ENCODE results near the gene RASEF.

RASEF gene

GRCh38 chr9:83056174-83056573 is 6.8 kb downstream of the RASEF start:
- no peak overlapping the region for H3K9ac ChIP-seq (ENCODE audit: low read length)
- H3K27me3 ChIP-seq (replicated peaks; ENCODE audit: insufficient read depth, low read length): no peaks in the 10 kb centered on the region
- H3K9me3 ChIP-seq (replicated peaks; ENCODE audit: insufficient read depth, low read length): no peaks in the 10 kb centered on the region
- H3K4me1 ChIP-seq (ENCODE audit: low read length): no peaks in the 10 kb centered on the region
- DNase-seq: no peak
- no peaks in the 10 kb centered on the region for H3F3A ChIP-seq (ENCODE audit: insufficient read depth, low read length)
- H3K79me2 ChIP-seq (ENCODE audit: low read length): no peaks in the 10 kb centered on the region
- H2AFZ ChIP-seq (ENCODE audit: low read length): no peak overlapping the region
- no peaks in the 10 kb centered on the region for H3K36me3 ChIP-seq (replicated peaks; ENCODE audit: insufficient read depth, low read length)
- H3K27ac ChIP-seq (ENCODE audit: low read length): no peak overlapping the region
- TF ChIP-seq EZH2 (optimal IDR thresholded peaks at IDR 0.05; ENCODE audit: low read depth, low read length) (no peak), CTCF (IDR thresholded peaks at IDR 0.05; ENCODE audit: low read length) (no peak), EZH2phosphoT487 (IDR thresholded peaks at IDR 0.05; ENCODE audit: low read length) (no peak)
- H4K20me1 ChIP-seq (ENCODE audit: insufficient read depth, low read length): no peaks in the 10 kb centered on the region
- no peak overlapping the region for H3K4me2 ChIP-seq (ENCODE audit: low read depth, low read length)
- no peaks in the 10 kb centered on the region for H3K9me2 ChIP-seq (replicated peaks; ENCODE audit: insufficient read depth, low read length)
- H3K4me3 ChIP-seq (ENCODE audit: low read length): no peak overlapping the region

GRCh38 chr9:83047839-83048775 is 14.8 kb downstream of the RASEF start:
- no peaks in the 10 kb centered on the region for H3K4me1 ChIP-seq (ENCODE audit: low read length)
- H3K27me3 ChIP-seq (replicated peaks; ENCODE audit: insufficient read depth, low read length): no peaks in the 10 kb centered on the region
- no peaks in the 10 kb centered on the region for H4K20me1 ChIP-seq (ENCODE audit: insufficient read depth, low read length)
- H3K27ac ChIP-seq (ENCODE audit: low read length): no peak overlapping the region
- TF ChIP-seq CTCF (IDR thresholded peaks at IDR 0.05; ENCODE audit: low read length) (no peak), EZH2phosphoT487 (IDR thresholded peaks at IDR 0.05; ENCODE audit: low read length) (no peak), EZH2 (optimal IDR thresholded peaks at IDR 0.05; ENCODE audit: low read depth, low read length) (no peak)
- H2AFZ ChIP-seq (ENCODE audit: low read length): no peak overlapping the region
- H3K9me3 ChIP-seq (replicated peaks; ENCODE audit: insufficient read depth, low read length): no peaks in the 10 kb centered on the region
- DNase-seq: no peak
- no peaks in the 10 kb centered on the region for H3F3A ChIP-seq (ENCODE audit: insufficient read depth, low read length)
- no peaks in the 10 kb centered on the region for H3K79me2 ChIP-seq (ENCODE audit: low read length)
- no peaks in the 10 kb centered on the region for H3K9me2 ChIP-seq (replicated peaks; ENCODE audit: insufficient read depth, low read length)
- no peak overlapping the region for H3K9ac ChIP-seq (ENCODE audit: low read length)
- no peaks in the 10 kb centered on the region for H3K36me3 ChIP-seq (replicated peaks; ENCODE audit: insufficient read depth, low read length)
- no peak overlapping the region for H3K4me2 ChIP-seq (ENCODE audit: low read depth, low read length)
- H3K4me3 ChIP-seq (ENCODE audit: low read length): no peak overlapping the region

GRCh38 chr9:83043597-83043996 is 19.3 kb downstream of the RASEF start:
- H2AFZ ChIP-seq (ENCODE audit: low read length): no peak overlapping the region
- no peaks in the 10 kb centered on the region for H3K4me1 ChIP-seq (ENCODE audit: low read length)
- no peaks in the 10 kb centered on the region for H3F3A ChIP-seq (ENCODE audit: insufficient read depth, low read length)
- H3K9me2 ChIP-seq (replicated peaks; ENCODE audit: insufficient read depth, low read length): no peaks in the 10 kb centered on the region
- no peak overlapping the region for H3K4me3 ChIP-seq (ENCODE audit: low read length)
- H4K20me1 ChIP-seq (ENCODE audit: insufficient read depth, low read length): no peaks in the 10 kb centered on the region
- H3K27me3 ChIP-seq (replicated peaks; ENCODE audit: insufficient read depth, low read length): no peaks in the 10 kb centered on the region
- H3K9me3 ChIP-seq (replicated peaks; ENCODE audit: insufficient read depth, low read length): no peaks in the 10 kb centered on the region
- H3K4me2 ChIP-seq (ENCODE audit: low read depth, low read length): no peak overlapping the region
- DNase-seq: peak; percentile 15
- no peak overlapping the region for H3K9ac ChIP-seq (ENCODE audit: low read length)
- H3K27ac ChIP-seq (ENCODE audit: low read length): no peak overlapping the region
- TF ChIP-seq EZH2 (optimal IDR thresholded peaks at IDR 0.05; ENCODE audit: low read depth, low read length) (no peak), CTCF (IDR thresholded peaks at IDR 0.05; ENCODE audit: low read length) (no peak), EZH2phosphoT487 (IDR thresholded peaks at IDR 0.05; ENCODE audit: low read length) (no peak)
- H3K36me3 ChIP-seq (replicated peaks; ENCODE audit: insufficient read depth, low read length): no peaks in the 10 kb centered on the region
- H3K79me2 ChIP-seq (ENCODE audit: low read length): no peaks in the 10 kb centered on the region
